ENCODE results near the gene EP400.

DNA sequence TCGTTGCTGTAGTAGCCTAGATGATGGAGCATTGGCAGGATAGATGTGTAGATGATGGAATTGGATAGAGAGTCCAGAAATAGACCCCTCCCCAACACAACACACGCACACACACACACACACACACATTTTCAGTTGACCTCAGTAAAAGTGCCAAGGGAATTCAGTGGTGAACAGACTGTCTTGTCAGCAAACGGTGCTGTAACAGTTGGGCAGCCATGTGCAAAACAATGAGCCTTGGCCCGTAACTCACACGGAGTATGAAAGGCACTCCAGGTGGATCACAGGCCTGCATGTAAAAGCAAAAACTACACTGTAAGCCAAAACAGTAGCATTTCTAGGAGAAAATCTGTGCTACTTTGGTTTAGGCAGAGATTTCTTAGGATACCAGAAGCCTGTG lies 106.6 kb downstream of the EP400 start:
- TF ChIP-seq, protein P1, sequence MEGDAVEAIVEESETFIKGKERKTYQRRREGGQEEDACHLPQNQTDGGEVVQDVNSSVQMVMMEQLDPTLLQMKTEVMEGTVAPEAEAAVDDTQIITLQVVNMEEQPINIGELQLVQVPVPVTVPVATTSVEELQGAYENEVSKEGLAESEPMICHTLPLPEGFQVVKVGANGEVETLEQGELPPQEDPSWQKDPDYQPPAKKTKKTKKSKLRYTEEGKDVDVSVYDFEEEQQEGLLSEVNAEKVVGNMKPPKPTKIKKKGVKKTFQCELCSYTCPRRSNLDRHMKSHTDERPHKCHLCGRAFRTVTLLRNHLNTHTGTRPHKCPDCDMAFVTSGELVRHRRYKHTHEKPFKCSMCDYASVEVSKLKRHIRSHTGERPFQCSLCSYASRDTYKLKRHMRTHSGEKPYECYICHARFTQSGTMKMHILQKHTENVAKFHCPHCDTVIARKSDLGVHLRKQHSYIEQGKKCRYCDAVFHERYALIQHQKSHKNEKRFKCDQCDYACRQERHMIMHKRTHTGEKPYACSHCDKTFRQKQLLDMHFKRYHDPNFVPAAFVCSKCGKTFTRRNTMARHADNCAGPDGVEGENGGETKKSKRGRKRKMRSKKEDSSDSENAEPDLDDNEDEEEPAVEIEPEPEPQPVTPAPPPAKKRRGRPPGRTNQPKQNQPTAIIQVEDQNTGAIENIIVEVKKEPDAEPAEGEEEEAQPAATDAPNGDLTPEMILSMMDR (conservative IDR thresholded peaks at IDR 0.05), result no peak
- no peak for TF ChIP-seq ZFX (IDR thresholded peaks at IDR 0.05)
